DOHH2 (cell line): ENCODE data around the gene COL27A1.

ENCODE experiments used
- H3F3A ChIP-seq: fragments of 200-600 bp; sonication (generic), shearing (Covaris generic); 2 replicates; pipeline ENCODE4 v1.6.0; 2016; ENCODE audit warnings: antibody characterized with exemption, mild to moderate bottlenecking; ENCODE audit not compliant: control insufficient read depth, insufficient read depth
- H3K27ac ChIP-seq: fragments of 200-600 bp; sonication (generic); 2 replicates; pipeline ENCODE4 v1.5.1; 2014; ENCODE audit warnings: low read depth, mild to moderate bottlenecking, low read length, moderate library complexity
- H3K27me3 ChIP-seq: fragments of 200-600 bp; sonication (generic); 2 replicates; pipeline ENCODE4 v1.6.1; 2014; ENCODE audit warnings: mild to moderate bottlenecking, low read length, mixed read lengths; ENCODE audit not compliant: control insufficient read depth
- H3K36me3 ChIP-seq: fragments of 200-600 bp; sonication (generic); 2 replicates; pipeline ENCODE4 v1.6.1; 2014; ENCODE audit warnings: mild to moderate bottlenecking, low read length, moderate library complexity, mixed read lengths; ENCODE audit not compliant: control insufficient read depth
- H3K4me1 ChIP-seq: fragments of 200-600 bp; sonication (generic); 2 replicates; pipeline ENCODE4 v1.6.1; 2014; ENCODE audit warnings: mild to moderate bottlenecking, low read length, mixed read lengths; ENCODE audit not compliant: control insufficient read depth
- H3K4me2 ChIP-seq: fragments of 200-600 bp; sonication (generic); 2 replicates; pipeline ENCODE4 v1.6.0; 2014; ENCODE audit warnings: mild to moderate bottlenecking, low read length, moderate library complexity
- H3K4me3 ChIP-seq: fragments of 200-600 bp; sonication (generic); 2 replicates; pipeline ENCODE4 v1.5.1; 2014; ENCODE audit warnings: mild to moderate bottlenecking, low read length, mixed read lengths
- H3K79me2 ChIP-seq: fragments of 200-600 bp; sonication (generic); 2 replicates; pipeline ENCODE4 v1.6.1; 2014; ENCODE audit warnings: mild to moderate bottlenecking, low read length, mixed read lengths; ENCODE audit not compliant: control insufficient read depth
- H3K9me2 ChIP-seq: fragments of 200-600 bp; sonication (generic); replicated peaks from 2 replicates; pipeline ENCODE4 v1.6.1; 2014; ENCODE audit warnings: mild to moderate bottlenecking, low read length, mixed read lengths; ENCODE audit not compliant: control insufficient read depth
- H3K9me3 ChIP-seq: fragments of 200-600 bp; sonication (generic); 2 replicates; pipeline ENCODE4 v1.6.1; 2014; ENCODE audit warnings: antibody characterized with exemption, low read length, mixed read lengths; ENCODE audit not compliant: control insufficient read depth, insufficient read depth
- H4K20me1 ChIP-seq: fragments of 200-600 bp; sonication (generic); 2 replicates; pipeline ENCODE4 v1.6.0; 2014; ENCODE audit warnings: low read depth, mild to moderate bottlenecking, antibody characterized with exemption, low read length, moderate library complexity; ENCODE audit not compliant: control insufficient read depth, insufficient read depth
- CTCF ChIP-seq: fragments of 200-600 bp; sonication (generic); IDR thresholded peaks from one replicate; pipeline ENCODE4 v1.5.1; 2014; ENCODE audit warnings: antibody characterized with exemption, mild to moderate bottlenecking, low read depth, low read length; ENCODE audit not compliant: poor library complexity, severe bottlenecking
- EZH2phosphoT487 ChIP-seq: fragments of 200-600 bp; sonication (generic); IDR thresholded peaks from 2 replicates; pipeline ENCODE4 v1.6.1; 2017; ENCODE audit warnings: borderline replicate concordance, mild to moderate bottlenecking, antibody characterized with exemption, low read length, moderate library complexity, mixed read lengths

COL27A1 gene

GRCh38 chr9:114212826-114213225, 57.5 kb downstream of the COL27A1 start:
- Histone ChIP-seq H3K9me2 (no peaks in the 10 kb centered on the region), H3K27me3 (no peaks in the 10 kb centered on the region), H3K9me3 (no peaks in the 10 kb centered on the region), H3K4me3 (no peak overlapping the region), H3K4me2 (no peak overlapping the region), H4K20me1 (no peaks in the 10 kb centered on the region), H3K4me1 (no peaks in the 10 kb centered on the region), H3K79me2 (no peaks in the 10 kb centered on the region), H3F3A (no peaks in the 10 kb centered on the region), H3K36me3 (no peaks in the 10 kb centered on the region), H3K27ac (no peak overlapping the region)
- no peak for TF ChIP-seq CTCF
- TF ChIP-seq EZH2phosphoT487 = no peak

- no peaks in the 10 kb centered on the region for H3K79me2 ChIP-seq
- no peak overlapping the region for H3K4me2 ChIP-seq
- TF ChIP-seq EZH2phosphoT487 = no peak
- H3K4me3 ChIP-seq = no peak overlapping the region
- H3K9me3 ChIP-seq = no peaks in the 10 kb centered on the region
- no peaks in the 10 kb centered on the region for H3F3A ChIP-seq
- H3K4me1 ChIP-seq = no peaks in the 10 kb centered on the region
- H3K36me3 ChIP-seq = no peaks in the 10 kb centered on the region
- H3K27me3 ChIP-seq = no peaks in the 10 kb centered on the region
- H4K20me1 ChIP-seq = no peaks in the 10 kb centered on the region
- no peak overlapping the region for H3K27ac ChIP-seq
- H3K9me2 ChIP-seq = no peaks in the 10 kb centered on the region
Observed at GRCh38 chr9:114213566-114213965, 58.2 kb downstream of the COL27A1 start.

- Histone ChIP-seq H3K9me2 (no peaks in the 10 kb centered on the region), H3K27me3 (no peaks in the 10 kb centered on the region), H3K79me2 (no peaks in the 10 kb centered on the region), H3K9me3 (no peaks in the 10 kb centered on the region), H3K4me1 (no peaks in the 10 kb centered on the region), H3K4me3 (no peak overlapping the region), H3F3A (no peaks in the 10 kb centered on the region), H3K27ac (no peak overlapping the region), H3K4me2 (no peak overlapping the region), H3K36me3 (no peaks in the 10 kb centered on the region), H4K20me1 (no peaks in the 10 kb centered on the region)
- TF ChIP-seq EZH2phosphoT487 = no peak
- TF ChIP-seq CTCF = no peak
Observed at GRCh38 chr9:114214181-114214580, 58.8 kb downstream of the COL27A1 start.

- no peaks in the 10 kb centered on the region for H3F3A ChIP-seq
- no peaks in the 10 kb centered on the region for H3K9me3 ChIP-seq
- no peaks in the 10 kb centered on the region for H4K20me1 ChIP-seq
- TF ChIP-seq CTCF = no peak
- no peak for TF ChIP-seq EZH2phosphoT487
- H3K27ac ChIP-seq = no peak overlapping the region
- no peak overlapping the region for H3K4me3 ChIP-seq
- H3K36me3 ChIP-seq = no peaks in the 10 kb centered on the region
- H3K4me2 ChIP-seq = no peak overlapping the region
- no peaks in the 10 kb centered on the region for H3K79me2 ChIP-seq
- no peaks in the 10 kb centered on the region for H3K9me2 ChIP-seq
- no peaks in the 10 kb centered on the region for H3K27me3 ChIP-seq
- H3K4me1 ChIP-seq = no peaks in the 10 kb centered on the region
Observed at GRCh38 chr9:114214686-114215414, 59.5 kb downstream of the COL27A1 start.
